MM.1S (cell line): ENCODE results near the gene FIGN.

Experiments
- EZH2 ChIP-seq: fragments of 300-600 bp; sonication (generic); optimal IDR thresholded peaks from 2 replicates; pipeline ENCODE3; 2017; ENCODE audit warnings: low read depth, mild to moderate bottlenecking, antibody characterized with exemption, low read length, mixed read lengths
- EZH2phosphoT487 ChIP-seq: fragments of 300-600 bp; sonication (generic); IDR thresholded peaks from 2 replicates; pipeline ENCODE4 v1.6.1; 2018; ENCODE audit warnings: antibody characterized with exemption, low read length
- TF ChIP-seq, protein P1 (sequence below): fragments of 300-600 bp; sonication (generic); IDR thresholded peaks from 2 replicates; pipeline ENCODE4 v1.5.1; 2016; ENCODE audit warnings: antibody characterized with exemption, low read length, mixed read lengths

DNA sequence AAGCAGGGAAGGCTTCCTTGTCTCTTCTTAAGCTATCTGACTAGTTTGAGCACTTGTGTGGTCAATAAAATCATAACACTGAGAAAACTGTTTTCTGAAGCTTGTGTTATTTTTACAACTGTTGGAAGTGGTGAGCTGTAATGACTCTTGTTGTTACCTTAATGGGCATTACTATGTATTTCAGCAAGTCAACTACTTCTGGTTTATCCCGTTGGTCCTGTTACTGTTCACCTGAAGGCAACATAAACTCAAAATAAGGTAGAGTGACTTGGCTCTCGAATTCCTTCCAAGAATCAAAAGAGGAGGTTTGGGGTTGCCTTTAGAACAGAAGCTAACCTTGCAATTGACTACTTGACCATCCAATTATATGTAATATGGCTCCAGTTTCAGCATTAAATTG lies 23.2 kb upstream of the FIGN start:
- TF ChIP-seq, protein P1, sequence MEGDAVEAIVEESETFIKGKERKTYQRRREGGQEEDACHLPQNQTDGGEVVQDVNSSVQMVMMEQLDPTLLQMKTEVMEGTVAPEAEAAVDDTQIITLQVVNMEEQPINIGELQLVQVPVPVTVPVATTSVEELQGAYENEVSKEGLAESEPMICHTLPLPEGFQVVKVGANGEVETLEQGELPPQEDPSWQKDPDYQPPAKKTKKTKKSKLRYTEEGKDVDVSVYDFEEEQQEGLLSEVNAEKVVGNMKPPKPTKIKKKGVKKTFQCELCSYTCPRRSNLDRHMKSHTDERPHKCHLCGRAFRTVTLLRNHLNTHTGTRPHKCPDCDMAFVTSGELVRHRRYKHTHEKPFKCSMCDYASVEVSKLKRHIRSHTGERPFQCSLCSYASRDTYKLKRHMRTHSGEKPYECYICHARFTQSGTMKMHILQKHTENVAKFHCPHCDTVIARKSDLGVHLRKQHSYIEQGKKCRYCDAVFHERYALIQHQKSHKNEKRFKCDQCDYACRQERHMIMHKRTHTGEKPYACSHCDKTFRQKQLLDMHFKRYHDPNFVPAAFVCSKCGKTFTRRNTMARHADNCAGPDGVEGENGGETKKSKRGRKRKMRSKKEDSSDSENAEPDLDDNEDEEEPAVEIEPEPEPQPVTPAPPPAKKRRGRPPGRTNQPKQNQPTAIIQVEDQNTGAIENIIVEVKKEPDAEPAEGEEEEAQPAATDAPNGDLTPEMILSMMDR: no peak
- TF ChIP-seq EZH2: no peak
- no peak for TF ChIP-seq EZH2phosphoT487
